GM18868 (cell line): ENCODE measurements around the gene RFLNA.

Experiments
- ATAC-seq: cut with Tn5 transposase; IDR thresholded peaks from one replicate; pipeline ENCODE4 v1.9.1; 2021; ENCODE audit warnings: mild to moderate bottlenecking, moderate library complexity; ENCODE audit not compliant: unreplicated experiment

RFLNA gene

DNA sequence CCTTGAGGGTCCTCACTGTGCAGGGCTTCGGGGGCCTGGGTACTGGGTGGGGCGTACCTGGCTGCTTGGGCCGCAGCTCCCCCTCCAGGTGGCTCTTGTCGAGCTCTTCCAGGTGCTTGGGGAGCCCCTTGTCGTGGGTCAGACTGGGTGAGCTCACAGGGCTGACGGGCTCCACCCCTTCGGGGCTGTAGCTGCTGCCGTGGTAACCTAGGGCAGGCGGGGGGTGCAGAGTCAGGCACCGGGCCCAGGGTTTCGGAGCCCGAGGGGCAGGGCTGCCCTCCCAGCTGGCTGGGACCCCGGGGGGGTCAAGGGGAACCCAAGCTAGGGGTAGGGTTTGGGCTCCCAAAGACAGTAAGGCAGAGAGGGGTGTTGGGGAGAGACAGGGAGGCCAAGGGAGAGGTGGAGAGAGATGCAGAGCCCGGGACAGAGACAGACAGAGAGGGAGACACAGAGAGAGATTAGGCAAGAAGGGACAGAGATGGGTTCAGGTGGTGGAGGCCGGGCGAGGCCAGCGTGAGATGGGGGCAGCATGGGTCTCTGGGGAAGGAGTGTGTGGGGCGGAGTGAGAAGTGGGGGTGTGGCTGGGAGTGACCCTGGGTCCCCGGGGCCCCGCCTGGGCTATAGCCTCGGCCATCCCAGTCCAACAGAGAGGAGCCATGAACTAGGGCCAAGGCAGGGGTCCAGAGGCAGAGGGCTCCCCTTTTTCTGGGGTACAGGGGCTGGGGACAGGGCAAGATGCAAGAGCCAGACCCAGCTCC lies 40.7 kb downstream of the RFLNA start:
- no peak for ATAC-seq

DNA sequence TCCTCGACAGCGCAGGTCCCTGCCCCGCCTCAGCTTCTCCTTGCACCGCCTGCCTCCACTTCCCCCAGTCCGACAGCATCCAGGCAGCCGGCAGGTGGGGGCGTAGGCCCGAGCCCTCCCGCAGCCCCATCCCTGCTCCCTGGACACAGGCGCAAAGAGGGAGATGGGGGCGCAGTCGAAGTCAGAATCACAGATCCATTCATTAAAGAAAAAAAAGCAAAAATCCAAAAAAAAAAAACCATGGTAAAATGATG lies 41.2 kb downstream of the RFLNA start:
- ATAC-seq: no peak

DNA sequence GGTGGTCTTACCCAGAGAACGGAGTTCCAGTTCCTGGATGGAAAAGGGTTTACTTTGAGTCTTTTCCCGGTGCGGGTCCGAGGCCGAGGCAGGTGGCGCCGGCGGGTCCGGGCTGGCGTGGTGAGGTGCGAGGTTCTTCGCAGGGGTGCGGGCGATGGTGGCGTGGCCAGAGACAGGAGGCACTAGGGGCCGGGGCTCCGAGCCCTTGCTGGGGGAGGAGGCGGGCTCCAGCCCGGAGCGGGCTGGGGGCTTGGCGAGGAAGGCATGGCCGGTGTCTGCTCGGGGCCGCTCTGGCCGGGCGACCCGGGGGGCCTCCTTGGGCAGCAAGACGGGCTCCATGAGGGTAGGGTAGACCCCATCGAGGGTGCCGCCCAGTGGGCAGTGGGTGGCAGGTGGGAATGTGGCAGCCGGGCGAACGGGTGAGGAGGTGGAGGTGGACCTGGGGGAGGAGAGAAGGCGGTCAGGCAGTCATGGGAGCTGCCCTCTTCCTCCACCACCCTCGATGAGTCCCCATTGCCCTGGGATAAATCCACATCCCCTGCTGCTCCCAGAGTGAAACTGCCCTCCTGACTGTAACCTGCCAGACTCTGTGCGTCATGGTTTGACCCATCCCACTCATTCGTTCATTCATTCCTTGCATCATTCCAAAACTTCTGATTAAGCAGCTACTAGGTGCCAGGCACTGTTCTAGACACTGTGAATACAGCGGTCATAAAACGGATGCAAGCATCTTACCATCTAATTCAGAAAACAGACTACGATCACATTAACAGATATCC lies 42.0 kb downstream of the RFLNA start:
- ATAC-seq: no peak

- ATAC-seq: no peak
These were observed 42.7 kb downstream of the RFLNA start for GRCh38 chr12:124337622-124338021.

DNA sequence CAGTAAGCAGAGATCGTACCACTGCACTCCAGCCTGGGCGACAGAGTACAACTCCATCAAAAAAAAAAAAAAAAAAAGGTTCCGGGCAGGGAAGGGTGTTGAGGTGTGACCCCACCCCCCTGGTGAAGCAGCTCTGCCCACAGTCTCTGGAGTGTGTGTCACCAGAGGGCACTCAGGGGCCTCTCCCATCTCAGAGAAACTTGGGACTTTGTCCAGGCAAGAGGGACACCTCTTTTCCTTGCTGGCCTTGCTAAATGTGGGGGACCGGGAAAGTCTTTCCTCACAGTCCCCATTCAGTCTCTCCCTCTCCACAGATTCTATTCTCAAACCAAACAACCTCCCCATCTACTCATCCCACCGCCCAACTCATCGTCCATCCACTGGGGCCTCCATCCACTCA lies 43.6 kb downstream of the RFLNA start:
- ATAC-seq: no peak

DNA sequence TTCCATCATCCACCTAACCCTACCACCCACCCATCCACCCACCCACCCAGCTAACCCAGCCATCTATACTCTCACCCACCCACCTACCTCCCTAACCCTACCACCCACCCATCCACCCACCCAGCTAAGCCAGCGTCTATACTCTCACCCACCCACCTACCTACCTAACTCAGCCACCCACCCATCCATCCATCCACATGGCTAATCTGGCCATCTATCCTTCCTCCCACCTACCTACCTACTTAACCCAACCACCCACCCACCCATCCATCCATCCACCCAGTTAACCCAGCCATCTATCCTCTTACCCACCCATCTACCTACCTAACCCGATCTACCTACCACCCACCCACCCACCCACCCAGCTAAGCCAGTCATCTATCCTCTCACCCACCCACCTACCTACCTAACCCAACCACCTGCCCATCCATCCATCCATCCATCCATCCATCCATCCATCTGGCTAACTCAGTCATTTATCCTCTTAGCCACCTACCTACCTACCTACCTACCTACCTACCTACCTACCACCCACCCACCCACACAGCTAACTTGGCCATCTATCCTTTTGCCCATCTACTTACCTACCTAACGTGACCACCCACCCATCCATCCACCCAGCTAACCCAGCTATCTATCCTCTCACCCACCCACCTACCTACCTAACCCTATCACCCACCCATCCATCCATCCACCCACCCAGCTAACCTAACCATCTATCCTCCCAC lies 44.1 kb downstream of the RFLNA start:
- ATAC-seq: no peak

GRCh38 chr12:124340080-124340900 lies 45.4 kb downstream of the RFLNA start:
- ATAC-seq: no peak

DNA sequence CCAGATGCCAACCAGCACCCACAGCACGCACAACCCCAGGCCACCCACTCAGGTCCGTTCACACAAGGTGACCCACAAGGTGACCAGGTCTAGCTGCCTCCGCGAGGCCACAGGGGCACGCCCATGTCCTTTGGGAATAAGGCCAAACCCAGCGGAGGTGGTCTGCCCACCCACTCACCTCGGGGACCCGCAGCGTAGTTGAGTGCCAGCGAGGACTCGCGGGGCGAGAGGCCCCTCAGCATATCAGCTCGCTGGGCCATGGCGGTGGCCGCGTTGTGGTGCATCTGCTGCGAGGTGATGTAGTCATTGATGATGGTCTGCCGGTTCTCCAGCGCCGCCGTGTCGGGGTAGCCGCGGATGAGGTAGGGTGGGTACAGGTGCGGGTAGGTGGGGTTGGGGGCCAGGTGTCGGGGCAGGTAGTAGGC lies 46.8 kb downstream of the RFLNA start:
- no peak for ATAC-seq

- ATAC-seq: no peak
These were observed 49.1 kb downstream of the RFLNA start for GRCh38 chr12:124344022-124344421.

DNA sequence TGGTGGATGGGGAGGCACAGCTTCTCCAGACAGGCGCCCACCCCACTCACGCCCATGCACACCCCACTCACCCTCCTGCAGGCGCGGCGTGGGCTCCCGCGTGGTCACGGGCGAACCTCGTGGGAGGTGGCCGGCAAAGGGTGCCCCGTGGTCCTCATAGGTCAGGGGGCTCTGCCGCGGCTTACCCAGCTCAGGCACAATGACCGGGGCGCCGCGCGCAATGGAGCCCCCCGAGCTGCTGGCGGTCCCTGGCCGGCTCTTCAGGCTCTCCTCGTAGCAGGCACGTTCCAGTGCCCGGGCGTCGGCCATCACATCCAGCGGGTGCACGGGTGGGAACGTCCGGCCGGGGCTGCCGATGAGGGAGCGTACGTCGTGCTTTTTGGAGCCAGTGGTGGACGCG lies 49.6 kb downstream of the RFLNA start:
- ATAC-seq: no peak

GRCh38 chr12:124345795-124346194 lies 50.9 kb downstream of the RFLNA start:
- ATAC-seq: no peak

DNA sequence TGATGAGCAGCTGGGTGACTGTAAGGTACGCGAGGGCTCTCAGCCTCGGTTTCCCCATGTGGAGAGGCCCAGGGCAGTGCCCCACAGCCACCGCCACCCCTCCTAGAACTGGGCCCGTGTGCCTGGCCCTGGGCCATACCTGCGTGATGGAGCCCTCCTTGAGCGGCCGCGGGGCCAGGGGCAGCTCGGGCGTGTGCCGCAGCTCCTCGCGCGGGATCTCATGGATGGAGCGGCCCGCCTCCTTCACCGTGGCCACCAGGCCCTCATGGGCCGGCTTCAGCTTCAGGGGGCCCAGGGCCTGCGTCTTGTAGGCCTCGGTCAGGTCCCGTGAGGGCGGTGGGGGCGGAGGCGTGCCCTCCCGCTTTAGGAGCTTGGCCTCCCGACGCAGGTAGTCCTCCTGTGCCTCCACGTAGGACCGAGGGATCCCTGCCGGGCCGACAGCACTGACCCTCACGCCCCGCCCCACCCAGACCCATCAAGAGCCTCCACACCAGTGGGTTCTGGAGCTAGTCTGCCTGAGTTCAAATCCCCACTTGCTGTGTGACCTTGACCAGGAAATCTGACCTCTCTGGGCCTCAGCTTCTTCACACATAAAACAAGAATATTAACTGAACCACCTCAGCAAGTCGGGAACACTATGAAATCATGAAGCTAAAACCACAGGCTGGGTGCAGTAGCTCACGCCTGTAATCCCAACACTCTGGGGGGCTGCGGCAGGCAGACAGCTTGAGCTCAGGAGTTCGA lies 51.7 kb downstream of the RFLNA start:
- ATAC-seq: no peak

DNA sequence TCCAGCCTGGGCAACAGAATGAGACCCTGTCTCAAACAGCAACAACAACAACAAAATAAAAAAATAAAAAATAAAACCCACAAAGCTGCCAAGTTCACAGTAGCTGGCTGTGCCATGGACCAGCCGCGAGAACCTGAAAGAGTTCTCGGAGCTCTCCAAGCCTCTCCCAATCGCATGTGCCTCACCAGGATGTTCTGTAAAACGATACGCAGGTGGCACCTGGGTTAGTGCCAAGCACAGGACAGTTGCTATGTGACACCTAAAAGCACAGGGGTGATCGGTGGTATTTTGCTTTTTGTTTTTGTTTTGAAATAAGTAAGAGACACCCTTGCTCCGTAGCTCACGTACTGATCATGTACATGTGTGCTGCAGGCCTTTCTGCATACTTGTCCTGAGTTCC lies 52.4 kb downstream of the RFLNA start:
- no peak for ATAC-seq

- no peak for ATAC-seq
These were observed 53.1 kb downstream of the RFLNA start for GRCh38 chr12:124347805-124348658.

DNA sequence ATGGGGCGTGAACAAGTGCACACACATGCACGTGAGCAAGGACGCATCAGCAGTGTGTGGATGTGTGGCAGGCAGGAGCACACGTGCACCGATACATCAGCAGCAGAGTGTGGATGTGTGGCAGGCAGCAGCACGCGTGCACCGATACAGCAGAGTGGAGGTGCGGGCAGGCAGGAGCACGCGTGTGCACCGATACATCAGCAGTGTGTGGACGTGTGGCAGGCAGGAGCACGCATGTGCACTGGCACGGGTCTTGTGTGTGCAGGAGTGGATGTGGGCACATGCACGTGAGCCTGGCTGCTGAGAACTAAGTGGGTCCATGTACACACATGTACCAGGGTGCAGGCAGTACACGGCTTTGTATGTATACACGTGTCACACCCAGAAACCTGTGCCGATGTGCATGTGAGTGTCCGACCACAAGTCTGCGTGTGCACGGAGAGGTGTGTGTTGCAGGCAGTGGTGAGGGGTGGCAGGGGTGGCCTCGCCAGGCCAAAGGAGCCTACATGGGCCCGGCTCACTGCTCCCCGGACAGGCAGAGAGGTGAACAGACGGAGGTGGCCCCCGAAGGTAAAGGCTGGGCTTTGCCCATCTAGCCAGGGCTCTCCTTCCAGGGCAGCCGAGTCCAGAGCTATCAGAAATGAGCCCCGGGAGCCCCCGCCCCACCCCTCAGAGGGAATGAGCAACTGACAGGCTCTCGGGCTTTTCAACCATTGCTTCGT lies 53.9 kb downstream of the RFLNA start:
- ATAC-seq: no peak

- no peak for ATAC-seq
These were observed 55.6 kb downstream of the RFLNA start for GRCh38 chr12:124350491-124350890.

GRCh38 chr12:124351422-124351821 lies 56.5 kb downstream of the RFLNA start:
- ATAC-seq: no peak

- ATAC-seq: no peak
These were observed 57.4 kb downstream of the RFLNA start for GRCh38 chr12:124352257-124352656.

- ATAC-seq: no peak
These were observed 57.9 kb downstream of the RFLNA start for GRCh38 chr12:124352839-124353238.
